Fibroblast of lung (primary cell): ENCODE data around the gene UBE2L3. TPM values are rescaled to one million over a fixed set of nuclear protein-coding genes. Genes with fewer than 3 reads are reported as not detected.

Experiments
- DNase-seq, 2 donors: peaks; one replicate each; pipeline versions ENCODE4 v3.0.0 to v3.0.0-alpha.2; 2010; ENCODE audit warnings: low read depth in 2 of 2
- H2AFZ ChIP-seq: 2 replicates; pipeline ENCODE4 v1.5.1; 2012; ENCODE audit warnings: low read length, control low read depth, inconsistent platforms
- H3K27ac ChIP-seq: 2 replicates; pipeline ENCODE4 v1.5.1; 2011; ENCODE audit warnings: low read length, control low read depth; ENCODE audit not compliant: insufficient read depth
- H3K27me3 ChIP-seq: 2 replicates; pipeline ENCODE4 v1.5.1; 2011; ENCODE audit warnings: mild to moderate bottlenecking, low read length; ENCODE audit not compliant: control insufficient read depth, insufficient read depth
- H3K36me3 ChIP-seq: 2 replicates; pipeline ENCODE4 v1.5.1; 2011; ENCODE audit warnings: low read length; ENCODE audit not compliant: control insufficient read depth, insufficient read depth
- H3K4me1 ChIP-seq: 2 replicates; pipeline ENCODE4 v1.5.1; 2011; ENCODE audit warnings: low read length; ENCODE audit not compliant: control insufficient read depth, insufficient read depth; ENCODE audit errors: extremely low read depth
- H3K4me2 ChIP-seq: 2 replicates; pipeline ENCODE4 v1.5.1; 2011; ENCODE audit warnings: low read length, control low read depth; ENCODE audit not compliant: insufficient read depth; ENCODE audit errors: extremely low read depth
- H3K4me3 ChIP-seq, 4 experiments: fragments of 200-600 bp in 1 of 4; sonication (generic) in 1 of 4; replicated peaks in 1 of 4; 2 replicates each; pipeline ENCODE4 v1.5.1; 2011 to 2016; ENCODE audit warnings: low read length in 4 of 4, low read depth in 3 of 4, mild to moderate bottlenecking in 3 of 4, control low read depth in 2 of 4, inconsistent platforms in 1 of 4, mixed read lengths in 1 of 4; ENCODE audit not compliant: insufficient read depth in 1 of 4; ENCODE audit errors: control extremely low read depth in 1 of 4
- H3K79me2 ChIP-seq: 2 replicates; pipeline ENCODE4 v1.5.1; 2012; ENCODE audit warnings: mild to moderate bottlenecking, low read length, inconsistent platforms; ENCODE audit not compliant: control insufficient read depth, insufficient read depth
- H3K9ac ChIP-seq: 2 replicates; pipeline ENCODE4 v1.5.1; 2011; ENCODE audit warnings: mild to moderate bottlenecking, low read length, control low read depth; ENCODE audit not compliant: insufficient read depth
- H3K9me3 ChIP-seq: 2 replicates; pipeline ENCODE4 v1.5.1; 2012; ENCODE audit warnings: low read depth, low read length; ENCODE audit not compliant: control insufficient read depth, insufficient read depth
- H4K20me1 ChIP-seq: 2 replicates; pipeline ENCODE4 v1.5.1; 2011; ENCODE audit warnings: low read length; ENCODE audit not compliant: control insufficient read depth, insufficient read depth; ENCODE audit errors: extremely low read depth
- CTCF ChIP-seq, 2 donors: IDR thresholded peaks in 1 of 2; conservative IDR thresholded peaks in 1 of 2; 1 replicate in 1 of 2; 2 replicates in 1 of 2; pipeline ENCODE4 v1.5.1; 2011 to 2012; ENCODE audit warnings: low read length in 2 of 2, control low read depth in 1 of 2, inconsistent platforms in 1 of 2, low read depth in 1 of 2, mild to moderate bottlenecking in 1 of 2
- EZH2 ChIP-seq: IDR thresholded peaks from 2 replicates; pipeline ENCODE4 v1.5.1; 2012; ENCODE audit warnings: low read length, control low read depth, mild to moderate bottlenecking; ENCODE audit errors: missing control alignments
- polyA plus RNA-seq, 2 donors: library from polyadenylated mRNA; depleted of rRNA in 1 of 2; stranded (reverse) in 1 of 2; unstranded in 1 of 2; fragments of >200 nt; gene quantifications; 2 replicates each; pipeline ENCODE4 v1.2.1, GENCODE V29; 2011 to 2012; ENCODE audit warnings: missing spikeins in 1 of 2
- total RNA-seq: library from RNA; depleted of rRNA; stranded (reverse); fragments of >200 nt; gene quantifications from 2 replicates; pipeline ENCODE4 v1.2.1, GENCODE V29; 2014

The UBE2L3 gene
- total and polyA plus RNA-seq, 2 donors (not counting 1 experiment from before 2014, with no cell fraction given), result 23.8 to 82.4 TPM

GRCh38 chr22:21624120-21624879, 56.8 kb downstream of the UBE2L3 start:
- H3K36me3 ChIP-seq, result peaks cover 20% of the 10 kb centered on the region

GRCh38 chr22:21624880-21625791, 57.6 kb downstream of the UBE2L3 start:
- no peak overlapping the region for H3K4me2 ChIP-seq
- H3K9me3 ChIP-seq, result no peaks in the 10 kb centered on the region
- H3K4me3 ChIP-seq, result no peak overlapping the region
- TF ChIP-seq EZH2, result no peak
- no peak for TF ChIP-seq CTCF (conservative IDR thresholded peaks at IDR 0.05 in 1 of 2, IDR thresholded peaks at IDR 0.05 in 1 of 2; ENCODE audit: low read depth in 1 of 2, low read length in 2 of 2)
- H2AFZ ChIP-seq, result no peak overlapping the region
- no peak for DNase-seq
- H3K9ac ChIP-seq, result no peak overlapping the region
- H4K20me1 ChIP-seq, result no peaks in the 10 kb centered on the region
- H3K4me1 ChIP-seq, result peaks cover 3% of the 10 kb centered on the region
- no peaks in the 10 kb centered on the region for H3K27me3 ChIP-seq
- H3K27ac ChIP-seq, result no peak overlapping the region
- H3K79me2 ChIP-seq, result peaks cover 31% of the 10 kb centered on the region
- H3K36me3 ChIP-seq, result peaks cover 20% of the 10 kb centered on the region

More at GRCh38 chr22:21624120-21624879, 56.8 kb downstream of the UBE2L3 start:
- Histone ChIP-seq H3K27me3 (no peaks in the 10 kb centered on the region), H3K9me3 (no peaks in the 10 kb centered on the region), H3K9ac (no peak overlapping the region), H3K27ac (peak overlapping the region; percentile 8), H3K79me2 (peaks cover 34% of the 10 kb centered on the region), H3K4me3 (no peak overlapping the region), H3K4me2 (no peak overlapping the region), H4K20me1 (no peaks in the 10 kb centered on the region), H2AFZ (no peak overlapping the region), H3K4me1 (peaks cover 5% of the 10 kb centered on the region)
- DNase-seq, result peak in 1 of 2 donors; percentile 38
- no peak for TF ChIP-seq EZH2
- peak; percentile 27 to 59 for TF ChIP-seq CTCF (conservative IDR thresholded peaks at IDR 0.05 in 1 of 2, IDR thresholded peaks at IDR 0.05 in 1 of 2; ENCODE audit: low read depth in 1 of 2, low read length in 2 of 2)

- H3K27ac ChIP-seq, result no peak overlapping the region
- no peaks in the 10 kb centered on the region for H3K27me3 ChIP-seq
- H3K4me2 ChIP-seq, result no peak overlapping the region
- H3K9me3 ChIP-seq, result no peaks in the 10 kb centered on the region
- DNase-seq, result no peak
- TF ChIP-seq EZH2 (no peak), CTCF (conservative IDR thresholded peaks at IDR 0.05 in 1 of 2, IDR thresholded peaks at IDR 0.05 in 1 of 2; ENCODE audit: low read depth in 1 of 2, low read length in 2 of 2) (no peak)
- peaks cover 3% of the 10 kb centered on the region for H3K4me1 ChIP-seq
- no peaks in the 10 kb centered on the region for H4K20me1 ChIP-seq
- H3K9ac ChIP-seq, result no peak overlapping the region
- H3K79me2 ChIP-seq, result peaks cover 20% of the 10 kb centered on the region
- H2AFZ ChIP-seq, result no peak overlapping the region
- peaks cover 19% of the 10 kb centered on the region for H3K36me3 ChIP-seq
- no peak overlapping the region for H3K4me3 ChIP-seq
These were observed 58.7 kb downstream of the UBE2L3 start for GRCh38 chr22:21626073-21626734.
